GM13976 (cell line): ENCODE results near the gene MYT1.

Source experiments
- DNase-seq: peaks from one replicate; pipeline ENCODE4 v3.0.0; 2012; ENCODE audit warnings: low spot score
- in situ Hi-C: fragments of 300-500 bp; cut with MboI; formaldehyde crosslinking; loops from one replicate; pipeline ENCODE4 v1.12.0; 2022; ENCODE audit warnings: low sequenced_read_pairs, mixed read lengths, inconsistent platforms; ENCODE audit not compliant: unreplicated experiment
- TF ChIP-seq, protein P1 (sequence below): IDR thresholded peaks from 2 replicates; pipeline ENCODE4 v1.5.1; 2012; ENCODE audit warnings: borderline replicate concordance, mild to moderate bottlenecking; ENCODE audit not compliant: insufficient read depth; ENCODE audit errors: extremely low read depth, missing control alignments, control extremely low read depth

The MYT1 gene

DNA sequence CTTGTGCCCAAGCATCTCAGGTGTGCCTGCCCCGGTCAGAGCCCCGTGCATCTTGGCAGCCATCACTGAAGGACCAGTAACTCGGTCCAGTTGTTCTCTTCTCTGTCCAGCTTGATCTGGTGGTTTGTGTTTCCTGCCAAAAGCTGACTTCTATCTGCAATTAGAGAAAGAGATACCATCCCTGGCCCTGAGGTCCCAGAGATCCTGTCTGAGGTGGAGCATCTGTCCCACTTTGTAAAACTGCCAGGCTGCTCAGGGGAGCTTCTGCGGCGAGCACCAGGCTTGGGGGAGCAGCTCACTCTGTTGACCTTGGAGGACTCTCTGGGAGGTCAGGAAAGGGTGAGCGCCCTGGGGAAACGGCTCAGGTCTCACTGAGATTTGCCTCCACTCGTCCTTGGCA, 35.1 kb downstream of the MYT1 start:
- in situ Hi-C loops: no loop called here
- TF ChIP-seq, protein P1, sequence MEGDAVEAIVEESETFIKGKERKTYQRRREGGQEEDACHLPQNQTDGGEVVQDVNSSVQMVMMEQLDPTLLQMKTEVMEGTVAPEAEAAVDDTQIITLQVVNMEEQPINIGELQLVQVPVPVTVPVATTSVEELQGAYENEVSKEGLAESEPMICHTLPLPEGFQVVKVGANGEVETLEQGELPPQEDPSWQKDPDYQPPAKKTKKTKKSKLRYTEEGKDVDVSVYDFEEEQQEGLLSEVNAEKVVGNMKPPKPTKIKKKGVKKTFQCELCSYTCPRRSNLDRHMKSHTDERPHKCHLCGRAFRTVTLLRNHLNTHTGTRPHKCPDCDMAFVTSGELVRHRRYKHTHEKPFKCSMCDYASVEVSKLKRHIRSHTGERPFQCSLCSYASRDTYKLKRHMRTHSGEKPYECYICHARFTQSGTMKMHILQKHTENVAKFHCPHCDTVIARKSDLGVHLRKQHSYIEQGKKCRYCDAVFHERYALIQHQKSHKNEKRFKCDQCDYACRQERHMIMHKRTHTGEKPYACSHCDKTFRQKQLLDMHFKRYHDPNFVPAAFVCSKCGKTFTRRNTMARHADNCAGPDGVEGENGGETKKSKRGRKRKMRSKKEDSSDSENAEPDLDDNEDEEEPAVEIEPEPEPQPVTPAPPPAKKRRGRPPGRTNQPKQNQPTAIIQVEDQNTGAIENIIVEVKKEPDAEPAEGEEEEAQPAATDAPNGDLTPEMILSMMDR: no peak
- no peak for DNase-seq

DNA sequence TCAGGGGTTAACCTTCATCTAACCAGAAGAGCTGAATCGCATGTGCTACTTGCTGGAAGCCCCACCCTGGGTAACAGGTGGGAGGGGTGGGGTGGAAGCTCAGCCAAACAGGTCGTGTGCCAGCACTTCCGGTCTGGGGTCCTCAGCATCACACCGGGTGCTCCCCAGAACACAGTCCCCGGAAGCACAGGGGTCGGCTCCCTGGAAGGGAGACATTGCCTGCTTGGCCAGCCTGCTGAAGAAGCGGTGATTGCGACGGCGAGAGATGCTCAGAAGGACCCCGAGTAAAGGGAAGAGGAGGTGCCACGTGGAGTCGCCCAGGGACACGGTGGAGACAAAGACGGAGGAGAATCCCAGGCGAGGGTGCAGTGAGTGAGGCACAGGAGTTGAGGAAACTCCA, 36.5 kb downstream of the MYT1 start:
- DNase-seq: no peak
- TF ChIP-seq, protein P1: no peak
- in situ Hi-C loops: no loop called here

DNA sequence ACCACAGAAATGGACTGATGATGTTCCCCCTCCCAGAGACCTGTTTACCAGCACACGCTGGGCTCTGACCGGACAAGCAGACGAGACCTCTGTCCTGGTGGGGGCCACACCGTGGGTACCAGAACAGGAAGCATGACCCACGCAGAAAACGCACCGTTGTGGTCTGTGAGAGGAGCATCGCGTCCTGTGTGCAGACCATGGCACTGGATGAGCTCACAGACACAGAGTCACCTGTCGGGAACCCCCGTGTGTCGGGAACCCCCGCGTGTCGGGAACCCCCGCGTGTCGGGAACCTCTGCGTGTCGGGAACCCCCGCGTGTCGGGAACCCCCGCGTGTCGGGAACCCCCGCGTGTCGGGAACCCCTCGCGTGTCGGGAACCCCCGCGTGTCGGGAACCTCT, 37.4 kb downstream of the MYT1 start:
- TF ChIP-seq, protein P1: no peak
- in situ Hi-C loops: no loop called here
- no peak for DNase-seq

DNA sequence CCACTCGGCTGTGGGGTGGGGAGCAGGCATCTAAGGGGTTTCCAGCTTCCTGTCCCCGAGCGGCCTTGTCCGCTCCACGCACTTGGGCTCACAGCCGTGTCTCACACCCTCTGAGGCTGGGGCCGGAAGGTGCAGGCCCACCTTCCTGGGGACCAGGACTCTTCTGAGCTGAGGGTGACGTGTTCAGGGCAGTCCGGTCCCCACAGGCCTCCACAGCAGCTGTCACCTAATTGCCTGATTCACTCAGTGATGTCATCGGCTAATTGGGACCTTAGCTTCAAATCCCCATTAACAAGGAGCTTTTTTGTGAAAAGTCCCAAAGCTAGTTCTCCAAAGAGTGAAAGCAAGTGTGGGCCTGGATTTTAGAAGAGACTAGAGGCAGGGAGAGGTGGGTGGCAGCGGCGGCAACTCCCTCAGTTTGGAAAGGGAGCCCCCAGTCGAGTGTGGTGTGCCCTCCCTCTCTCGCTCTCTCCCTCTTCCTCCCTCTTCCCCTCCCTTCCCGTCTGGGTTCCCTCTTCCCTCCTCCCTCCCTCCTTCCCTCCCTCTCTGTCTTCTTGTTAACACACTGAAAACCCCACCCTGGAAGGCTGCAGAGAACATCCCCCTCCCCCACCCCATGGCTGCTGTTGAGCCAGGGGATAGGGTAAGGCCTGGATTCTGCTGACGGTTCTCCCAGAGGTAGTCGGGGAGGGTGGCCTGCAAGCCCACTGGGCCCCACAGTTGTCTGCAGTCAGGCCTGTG, 39.0 kb downstream of the MYT1 start:
- in situ Hi-C loops: no loop called here
- no peak for DNase-seq
- TF ChIP-seq, protein P1: no peak

DNA sequence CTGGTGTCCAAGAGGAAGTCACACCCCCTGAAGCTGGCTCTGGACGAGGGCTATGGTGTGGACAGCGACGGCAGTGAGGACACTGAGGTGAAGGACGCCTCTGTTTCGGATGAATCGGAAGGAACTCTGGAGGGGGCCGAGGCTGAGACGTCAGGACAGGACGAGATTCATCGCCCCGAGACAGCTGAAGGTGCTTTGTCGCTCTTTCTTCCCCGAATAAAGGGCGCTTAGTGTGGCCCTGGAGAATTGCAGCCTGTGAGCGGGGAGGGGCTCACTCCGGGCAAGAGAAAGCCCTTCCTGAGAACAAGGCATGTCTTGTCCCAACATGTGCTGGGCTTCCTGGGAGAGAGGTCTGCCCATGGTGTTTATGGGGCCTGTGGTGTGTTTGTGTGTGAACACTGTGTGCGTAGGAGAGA, 41.4 kb downstream of the MYT1 start:
- TF ChIP-seq, protein P1: no peak
- no peak for DNase-seq
- in situ Hi-C loops: no loop called here

DNA sequence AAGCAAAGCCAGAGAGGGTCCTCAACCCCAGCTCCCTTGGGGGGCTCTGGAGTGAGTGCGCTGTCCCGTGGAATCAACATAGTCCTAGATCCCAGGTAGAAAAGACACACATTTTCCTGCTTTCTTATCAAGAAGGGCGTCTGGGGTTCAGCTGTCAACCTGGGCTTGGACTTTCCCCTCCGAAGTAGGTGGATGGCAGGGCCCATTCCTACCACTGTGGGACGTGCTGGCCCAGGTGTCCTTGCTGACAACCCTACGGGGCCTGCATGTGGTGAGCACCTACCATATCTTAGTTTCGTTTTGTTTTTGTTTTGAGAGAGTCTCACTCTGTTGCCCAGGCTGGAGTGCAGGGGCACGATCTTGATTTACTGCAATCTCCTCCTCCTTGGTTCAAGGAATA, 42.4 kb downstream of the MYT1 start:
- TF ChIP-seq, protein P1: no peak
- in situ Hi-C loops: no loop called here
- no peak for DNase-seq
